GM21360 (cell line): Measurements from ENCODE around the gene ZACN.

Source experiments
- ATAC-seq: cut with Tn5 transposase; IDR thresholded peaks from one replicate; pipeline ENCODE4 v1.9.1; 2021; ENCODE audit warnings: mild to moderate bottlenecking, moderate library complexity; ENCODE audit not compliant: unreplicated experiment

The ZACN gene

GRCh38 chr17:76130473-76130872 lies 51.5 kb downstream of the ZACN start:
- ATAC-seq, result no peak

DNA sequence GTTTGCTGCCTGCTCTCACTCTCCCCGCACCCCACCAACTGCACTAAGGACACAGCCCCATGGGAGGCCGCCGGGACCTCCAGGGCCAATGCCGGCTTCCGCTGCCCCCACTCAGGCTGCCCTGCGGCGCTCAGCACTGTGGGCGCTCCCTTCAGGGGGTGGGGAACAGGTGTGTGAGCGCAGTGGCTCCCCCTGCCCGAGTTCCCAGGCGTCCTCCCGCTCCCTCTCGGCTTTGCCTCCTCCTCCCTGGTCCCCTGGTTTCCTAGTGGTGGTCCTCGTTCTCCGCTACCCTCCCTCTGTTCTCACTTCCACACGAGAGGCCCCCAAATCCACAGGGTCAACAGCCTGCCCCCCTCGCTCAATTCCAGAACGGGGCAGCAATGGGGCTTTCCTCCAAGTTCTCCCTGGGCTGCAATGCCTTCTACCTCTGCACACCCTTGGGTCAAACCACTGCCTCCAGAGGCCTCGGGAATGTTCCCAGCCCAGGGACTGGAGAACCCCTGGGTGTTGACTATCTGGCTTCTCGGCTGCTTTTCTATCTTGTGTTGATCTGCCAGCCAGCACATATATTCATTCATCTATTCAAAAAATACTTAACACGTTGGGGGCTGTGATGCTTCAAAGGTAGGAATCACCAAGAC lies 52.2 kb downstream of the ZACN start:
- no peak for ATAC-seq

DNA sequence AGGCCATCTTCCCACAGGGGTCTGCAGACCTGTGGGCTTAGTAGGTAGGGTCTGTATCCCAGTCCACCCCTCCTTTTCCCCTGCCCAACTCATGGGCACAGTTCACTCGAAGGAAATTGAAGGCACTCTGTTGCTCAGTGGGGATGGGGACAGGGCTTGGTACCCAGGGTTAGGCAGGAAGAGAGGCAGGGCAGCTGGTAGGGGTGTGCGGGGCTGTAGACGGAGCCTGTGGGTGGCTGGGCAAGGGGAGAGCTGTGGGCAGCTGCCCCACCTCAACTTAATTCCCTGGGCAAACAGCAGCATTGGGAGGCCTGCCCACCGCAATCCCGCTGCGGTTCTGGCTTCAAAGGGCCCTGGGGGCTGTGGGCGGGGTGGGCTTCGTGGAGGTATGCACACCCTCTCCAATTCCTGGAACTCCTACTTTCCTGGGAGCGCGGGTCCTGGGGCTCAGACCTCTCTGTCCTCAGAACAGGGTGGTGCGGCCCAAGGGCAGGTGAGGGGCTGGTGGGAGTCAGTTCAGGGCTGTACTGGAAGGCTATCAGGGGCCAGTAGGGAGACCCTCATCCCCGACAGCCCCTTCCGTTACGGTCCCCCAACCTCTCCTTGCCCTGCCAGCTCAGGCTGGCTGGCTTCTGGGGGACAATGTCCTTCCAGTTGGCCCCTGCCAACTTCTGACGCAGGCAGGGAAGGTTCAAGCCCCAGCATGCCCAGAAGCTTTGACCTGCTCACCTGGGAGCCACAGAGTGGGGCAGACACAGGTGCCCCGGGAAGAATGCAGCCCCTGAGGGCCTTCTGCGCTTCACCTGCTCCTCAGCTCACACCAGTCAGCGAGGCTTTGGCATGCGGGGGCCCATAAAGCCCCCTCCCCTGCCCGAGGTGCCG lies 53.0 kb downstream of the ZACN start:
- no peak for ATAC-seq
